Uterus (tissue), 2 donors: ENCODE data around the gene PCNX2.

ENCODE experiments used
- CTCF ChIP-seq, 4 experiments: fragments of 200-600 bp in 2 of 4; fragments of 450-650 bp in 2 of 4; sonication (generic) in 2 of 4; IDR thresholded peaks; one replicate each; pipeline ENCODE4 v1.5.1; 2016 to 2019; ENCODE audit warnings: antibody characterized with exemption in 4 of 4, mild to moderate bottlenecking in 2 of 4, moderate library complexity in 1 of 4
- POLR2A ChIP-seq, 2 donors: fragments of 450-650 bp; IDR thresholded peaks; one replicate each; pipeline ENCODE4 v1.6.1; 2016; ENCODE audit warnings: antibody characterized with exemption in 2 of 2, mild to moderate bottlenecking in 1 of 2, moderate library complexity in 1 of 2

- TF ChIP-seq CTCF (IDR thresholded peaks at IDR 0.05) = no peak
- no peak for TF ChIP-seq POLR2A (IDR thresholded peaks at IDR 0.05)
Measured at GRCh38 chr1:233079574-233079973, 216.0 kb downstream of the PCNX2 start.
